Measurements from ENCODE around the gene RASA3.
A peak's percentile ranks its signal among the peaks of the same experiment; 100 is the strongest.
"Not testable (repeated sequence)": the region's sequence is repeated elsewhere in the genome, so short reads cannot be mapped to it uniquely, and the experiment has no call there.

Gene RASA3

DNA sequence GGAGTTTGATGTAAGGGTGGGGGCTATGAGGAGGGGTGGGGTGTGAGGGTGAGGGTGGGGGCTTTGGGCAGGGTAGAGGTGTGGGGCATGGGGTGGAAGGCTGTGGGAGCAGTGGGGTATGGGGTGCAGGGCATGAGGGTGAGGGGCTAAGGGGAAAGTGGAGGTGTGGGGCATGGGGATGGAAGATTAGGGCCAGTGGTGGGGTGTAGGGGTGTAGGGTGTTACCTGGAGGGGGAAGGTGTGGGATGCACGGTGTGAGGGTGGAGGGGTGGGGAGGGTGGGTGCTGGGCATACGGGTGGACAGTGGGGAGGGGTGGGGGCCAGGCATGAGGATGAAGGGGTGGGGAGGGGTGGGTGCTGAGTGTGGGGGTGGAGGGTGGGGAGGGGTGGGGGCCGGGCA, 22.9 kb upstream of the RASA3 start:
- no peak for DNase-seq

DNA sequence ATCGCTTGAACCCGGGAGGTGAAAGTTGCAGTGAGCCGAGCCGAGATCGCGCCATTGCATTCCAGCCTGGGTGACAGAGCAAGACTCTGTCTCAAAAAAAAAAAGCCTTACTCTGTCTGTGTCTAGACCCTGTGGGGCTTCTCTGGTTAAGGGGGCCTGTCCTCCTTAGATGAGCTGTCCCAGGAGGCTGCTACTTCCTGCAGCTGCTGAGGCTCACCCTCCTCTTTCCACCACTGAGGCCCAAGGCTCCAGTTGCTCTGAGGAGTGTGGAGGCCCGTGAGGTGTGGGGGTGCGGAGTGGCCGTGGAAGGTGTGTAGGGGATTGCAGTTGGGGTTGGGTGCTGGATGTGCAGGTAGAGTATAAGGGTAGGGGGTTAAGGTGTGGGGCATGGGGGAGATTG, 22.1 kb upstream of the RASA3 start:
- DNase-seq = no peak

DNA sequence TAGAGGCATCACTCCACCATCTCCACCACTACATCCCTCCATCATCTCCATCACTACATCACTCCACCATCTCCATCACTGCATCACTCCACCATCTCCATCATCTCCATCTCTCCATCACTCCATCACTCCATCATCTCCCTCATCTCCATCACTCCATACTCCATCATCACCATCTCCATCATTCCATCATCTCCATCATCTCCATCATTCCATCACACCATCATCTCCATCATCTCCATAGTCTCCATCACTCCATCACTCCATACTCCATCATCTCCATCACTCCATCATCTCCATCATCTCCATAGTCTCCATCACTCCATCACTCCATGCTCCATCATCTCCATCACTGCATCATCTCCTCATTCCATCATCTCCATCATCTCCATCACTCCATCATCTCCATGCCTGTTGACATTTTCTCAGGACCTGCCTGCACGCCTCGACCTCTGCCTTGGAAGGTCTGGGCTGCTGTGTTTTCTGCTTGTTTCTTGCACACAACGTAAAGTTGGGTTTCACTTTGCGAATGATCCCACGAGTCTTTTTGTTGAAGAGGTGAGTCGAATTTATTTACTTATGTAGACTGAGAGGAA, 21.2 kb upstream of the RASA3 start:
- no peak for DNase-seq

DNA sequence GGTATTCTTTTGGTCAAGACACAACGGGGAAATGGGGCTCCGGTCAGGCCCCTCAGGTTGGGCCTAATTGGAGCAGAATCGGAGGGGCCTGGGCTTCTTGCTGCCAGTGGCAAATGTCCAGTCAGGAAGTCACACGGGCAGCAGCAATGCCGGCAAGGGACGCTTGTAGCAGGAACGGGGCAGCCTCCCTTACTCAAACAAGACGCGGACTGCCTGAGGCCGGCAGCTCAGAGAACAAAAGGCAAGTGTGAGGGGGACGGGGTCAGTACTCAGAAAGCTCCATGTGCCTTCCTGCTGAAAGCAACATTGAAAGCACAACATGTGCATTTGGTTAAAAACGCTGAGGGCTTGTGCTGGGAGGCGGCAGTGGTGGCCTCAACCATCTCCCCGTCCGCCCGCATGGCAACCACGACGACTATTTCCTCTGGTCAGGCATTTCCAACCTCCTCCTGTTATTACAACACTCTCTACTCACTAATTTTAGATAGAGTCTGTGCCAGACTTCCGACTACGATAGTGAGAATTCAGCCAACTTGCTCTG, 20.5 kb upstream of the RASA3 start:
- DNase-seq = no peak

DNA sequence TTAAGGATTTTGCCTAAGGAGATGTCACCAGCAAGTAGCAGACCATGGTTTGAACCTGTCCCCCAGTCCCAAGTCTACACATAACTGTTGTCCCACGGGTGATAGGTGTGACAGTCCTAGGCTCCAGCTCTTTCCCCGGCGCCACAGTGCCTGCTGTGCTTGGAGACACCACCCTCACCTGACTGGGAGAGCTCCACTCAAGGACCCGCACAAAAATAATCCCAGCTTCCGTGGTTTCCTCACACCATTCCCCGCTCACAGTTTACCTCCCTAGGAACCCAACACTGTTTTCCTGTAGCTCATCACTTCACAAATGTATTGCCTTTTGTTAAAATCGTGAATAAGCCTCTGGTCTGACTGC, 19.8 kb upstream of the RASA3 start:
- DNase-seq = no peak

DNA sequence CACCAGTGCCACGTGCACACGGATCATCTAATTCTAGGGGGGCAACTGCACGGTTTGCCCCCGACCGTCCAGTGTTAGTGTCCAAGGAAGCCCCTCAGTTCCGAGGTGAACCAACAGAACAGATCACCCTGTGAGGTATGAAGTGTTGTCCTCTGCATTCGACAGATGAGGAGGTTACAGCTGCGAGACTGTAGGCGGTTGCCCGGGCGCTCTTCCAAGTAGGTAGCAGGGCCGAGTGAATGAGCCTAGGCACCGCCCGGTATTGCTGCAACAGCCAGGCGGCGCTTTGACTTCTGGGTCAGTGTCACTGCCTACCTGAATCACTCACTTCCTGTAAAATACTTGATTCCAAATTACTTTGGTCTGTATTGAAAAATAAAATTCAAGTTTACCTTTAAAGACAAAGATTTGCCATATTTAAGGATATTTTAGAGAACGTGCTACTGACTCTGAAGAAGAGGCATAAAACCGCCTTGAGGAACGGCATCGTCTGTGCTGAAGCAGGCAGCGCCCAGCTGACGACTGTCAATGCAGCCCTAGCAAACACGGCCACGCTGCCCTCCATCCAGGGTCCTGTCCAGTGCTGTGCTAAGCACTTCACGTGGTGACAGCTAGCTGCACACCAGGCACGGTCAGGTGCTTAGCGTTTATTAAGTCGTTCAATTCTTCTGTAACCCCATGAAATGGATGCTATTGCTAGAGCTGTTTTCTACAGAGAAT, 19.3 kb upstream of the RASA3 start:
- peak; percentile 55 to 67 for DNase-seq

DNA sequence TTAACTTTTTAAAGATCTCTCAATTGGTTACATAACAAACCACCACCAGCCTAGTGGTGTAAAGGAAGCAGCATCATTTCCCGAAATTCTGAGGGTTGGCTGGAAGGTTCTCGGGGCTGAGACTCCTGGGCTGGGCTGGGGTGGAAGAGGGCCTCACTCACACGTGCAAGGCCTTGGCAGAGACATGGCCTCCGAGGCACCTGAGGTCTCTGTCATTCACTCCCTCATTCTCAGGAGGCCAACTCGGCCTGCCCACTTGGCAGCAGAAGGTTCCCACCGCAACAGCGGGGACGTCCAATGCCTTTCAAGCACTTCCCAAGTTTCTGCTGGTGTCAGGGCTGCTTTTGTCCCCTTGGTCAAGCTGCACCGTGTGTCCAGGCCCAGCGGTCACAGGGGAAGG, 18.6 kb upstream of the RASA3 start:
- DNase-seq = peak; percentile 67 to 80

DNA sequence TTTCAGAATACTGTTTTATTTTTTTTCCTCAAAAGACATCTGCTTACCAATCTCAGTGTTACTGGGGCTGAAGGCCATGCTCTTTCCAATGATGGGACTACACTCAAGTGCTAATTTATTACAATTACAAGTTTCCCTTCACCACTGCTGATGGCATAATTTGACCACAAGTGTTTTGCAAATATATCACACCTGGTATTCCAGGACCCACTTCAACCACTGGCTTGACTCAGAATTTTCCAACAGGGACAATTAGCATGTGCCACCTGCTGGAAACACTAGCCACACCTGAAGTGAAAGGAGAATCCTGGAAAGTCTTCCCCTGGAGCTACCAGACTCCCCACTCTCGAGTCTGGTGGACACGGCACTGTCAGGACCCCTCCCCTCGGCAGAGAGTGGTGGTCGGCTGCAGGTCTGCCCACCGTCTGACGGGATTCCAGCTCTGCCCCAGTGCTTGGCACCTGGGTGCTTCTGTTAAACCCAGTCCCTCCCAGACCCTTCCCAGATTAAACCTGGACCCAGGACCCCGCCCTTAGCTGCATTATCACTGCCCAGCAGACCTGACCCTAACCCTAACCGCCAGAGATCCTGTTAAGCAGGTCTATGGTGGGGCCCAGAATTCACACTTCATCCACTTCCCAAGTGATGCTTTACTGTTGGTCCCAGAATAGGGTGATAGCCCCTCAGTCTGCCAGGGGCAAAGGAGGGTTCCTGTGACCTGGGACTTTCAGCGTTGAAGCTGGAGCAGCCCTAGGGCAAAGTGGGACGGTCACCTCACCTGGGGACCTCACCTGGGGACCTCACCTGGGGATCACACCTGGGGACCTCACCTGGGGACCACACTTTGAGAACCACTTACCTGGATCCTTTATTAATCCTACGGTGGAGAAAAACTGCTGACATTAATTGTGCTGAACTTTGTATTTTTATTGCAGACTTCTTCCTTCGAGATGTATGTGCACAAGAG, 17.6 kb upstream of the RASA3 start:
- no peak for DNase-seq

DNA sequence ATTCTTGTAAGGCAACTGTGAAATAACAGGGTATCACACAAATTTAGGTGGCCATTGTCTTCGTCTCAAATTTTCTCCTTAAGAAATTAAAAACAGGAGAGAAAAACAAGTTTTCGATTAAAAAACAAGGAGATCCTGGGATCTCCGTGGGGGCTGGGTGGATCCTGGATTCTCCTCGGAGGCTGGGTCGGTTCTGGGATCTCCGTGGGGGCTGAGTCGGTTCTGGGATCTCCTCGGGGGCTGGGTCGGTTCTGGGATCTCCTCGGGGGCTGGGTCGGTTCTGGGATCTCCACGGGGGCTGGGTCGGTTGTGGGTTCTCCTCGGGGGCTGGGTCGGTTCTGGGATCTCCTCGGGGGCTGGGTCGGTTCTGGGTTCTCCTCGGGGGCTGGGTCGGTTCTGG, 16.5 kb upstream of the RASA3 start:
- not testable (repeated sequence) for DNase-seq

DNA sequence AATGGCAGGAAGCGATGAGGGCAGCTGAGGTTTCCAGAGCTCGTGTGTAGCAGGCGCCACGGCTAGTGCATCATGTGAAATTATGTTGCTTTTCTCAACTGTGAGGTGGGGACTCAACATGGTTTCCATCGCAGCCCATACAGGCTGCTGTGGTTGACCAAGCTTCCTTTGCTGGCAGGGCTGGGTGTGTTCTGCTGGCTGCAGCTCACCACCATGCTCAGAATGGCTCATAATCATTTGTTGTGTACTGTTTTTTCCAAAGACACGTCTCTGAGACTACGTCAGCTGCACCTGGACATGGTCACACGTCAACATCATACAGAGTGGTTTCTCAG, 16.1 kb upstream of the RASA3 start:
- DNase-seq = peak; percentile 90 to 93

DNA sequence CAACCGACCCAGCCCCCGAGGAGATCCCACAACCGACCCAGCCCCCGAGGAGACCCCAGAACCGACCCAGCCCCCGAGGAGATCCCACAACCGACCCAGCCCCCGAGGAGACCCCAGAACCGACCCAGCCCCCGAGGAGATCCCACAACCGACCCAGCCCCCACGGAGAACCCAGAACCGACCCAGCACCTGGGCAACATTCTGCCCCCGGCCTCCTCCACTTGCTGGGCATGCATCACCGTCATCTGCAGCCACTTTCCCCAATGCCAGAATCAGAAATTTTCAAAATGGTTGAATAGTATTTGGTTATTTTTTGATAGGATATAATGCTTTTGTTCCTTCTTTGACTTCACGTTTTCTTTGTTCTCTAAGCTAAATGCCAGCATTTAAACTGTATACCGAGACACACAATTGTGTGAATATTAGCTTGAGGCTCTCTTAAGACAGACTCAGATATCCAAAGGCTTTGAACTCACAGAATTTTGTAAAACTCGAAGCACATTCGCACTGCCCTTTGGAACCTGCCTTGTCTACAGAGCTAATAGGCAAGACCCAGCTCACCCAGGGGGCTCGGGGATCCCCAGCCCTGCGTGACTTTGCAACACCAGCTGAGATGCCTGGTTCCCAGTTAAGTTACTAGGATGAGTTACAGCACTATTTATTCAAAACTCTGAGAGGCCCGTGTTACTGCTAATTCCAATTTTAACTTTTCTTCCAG, 15.5 kb upstream of the RASA3 start:
- DNase-seq = no peak

DNA sequence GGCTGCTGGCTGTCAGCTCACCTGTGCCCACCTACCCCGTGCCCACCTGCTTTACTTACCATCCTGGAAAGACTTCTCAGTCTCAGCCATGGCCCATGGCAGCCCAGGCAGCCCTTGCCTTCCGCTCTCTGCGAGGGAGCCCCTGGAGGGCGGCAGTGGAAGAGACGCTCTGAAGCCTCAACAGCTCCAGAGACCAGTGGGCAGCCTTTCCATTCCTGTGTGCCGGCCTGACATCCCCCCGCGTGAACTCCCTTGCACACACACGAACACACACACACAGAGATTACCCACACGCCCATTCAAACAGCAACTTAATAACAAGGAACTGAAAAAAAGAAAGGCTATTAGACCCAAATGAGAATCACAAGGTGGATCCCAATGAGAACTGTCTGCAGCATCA, 14.2 kb upstream of the RASA3 start:
- DNase-seq = no peak

DNA sequence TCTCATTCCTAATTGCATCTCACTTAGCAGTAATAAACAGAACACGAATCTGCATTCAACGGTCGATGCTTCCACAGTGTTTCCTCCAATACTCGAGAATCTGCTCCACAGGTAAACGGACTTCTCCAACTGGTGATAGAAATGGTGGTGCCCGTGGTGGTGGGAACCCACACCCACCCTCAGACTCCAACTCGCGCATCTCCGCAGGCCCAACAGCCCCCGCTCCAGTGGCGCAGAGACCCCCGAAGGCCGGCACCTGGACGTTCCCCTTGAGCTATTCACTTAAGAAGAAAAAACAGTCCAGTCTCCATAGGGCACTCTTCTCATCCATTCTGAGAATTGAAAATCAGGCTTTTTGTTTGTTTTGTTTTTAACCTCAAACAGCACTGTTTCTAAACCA, 13.8 kb upstream of the RASA3 start:
- no peak for DNase-seq

DNA sequence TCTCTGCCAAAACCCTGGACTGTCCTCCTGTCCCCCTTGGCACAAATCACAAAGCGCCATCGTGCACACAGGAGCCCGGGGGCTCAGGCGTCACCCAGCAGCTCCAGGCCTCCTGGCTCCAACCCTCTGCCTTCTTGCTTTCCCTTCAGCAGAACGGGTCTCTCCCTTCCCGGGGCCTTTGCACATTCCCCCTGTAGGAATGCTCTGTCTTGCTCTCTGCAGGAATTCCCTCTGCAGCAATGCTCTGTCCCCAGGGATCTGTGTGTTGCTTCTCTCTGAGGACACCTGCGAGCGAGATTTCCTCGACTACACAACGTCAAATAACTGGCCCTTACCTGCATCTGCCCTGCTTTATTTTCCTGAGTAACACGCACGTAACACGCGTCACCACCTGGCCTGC, 13.3 kb upstream of the RASA3 start:
- no peak for DNase-seq

DNA sequence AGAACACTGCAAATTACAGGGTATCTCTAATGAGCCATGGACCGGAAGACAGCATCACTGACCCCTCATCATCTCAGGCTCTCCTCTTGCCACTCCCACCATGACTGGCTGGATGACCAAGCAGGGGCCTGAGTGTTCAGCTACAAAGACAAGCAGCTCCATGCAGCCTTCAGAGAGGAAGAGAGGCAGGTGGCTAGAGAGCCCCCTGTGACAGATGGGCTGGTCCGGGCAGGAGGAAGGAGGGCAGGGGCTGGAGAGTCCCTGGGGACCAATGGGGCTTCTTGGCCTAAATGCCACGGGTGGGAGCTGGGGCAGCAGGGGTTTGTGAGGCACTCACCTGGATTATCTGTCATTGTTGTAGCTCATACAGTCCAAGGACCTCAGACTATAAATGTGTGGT, 12.8 kb upstream of the RASA3 start:
- no peak for DNase-seq

DNA sequence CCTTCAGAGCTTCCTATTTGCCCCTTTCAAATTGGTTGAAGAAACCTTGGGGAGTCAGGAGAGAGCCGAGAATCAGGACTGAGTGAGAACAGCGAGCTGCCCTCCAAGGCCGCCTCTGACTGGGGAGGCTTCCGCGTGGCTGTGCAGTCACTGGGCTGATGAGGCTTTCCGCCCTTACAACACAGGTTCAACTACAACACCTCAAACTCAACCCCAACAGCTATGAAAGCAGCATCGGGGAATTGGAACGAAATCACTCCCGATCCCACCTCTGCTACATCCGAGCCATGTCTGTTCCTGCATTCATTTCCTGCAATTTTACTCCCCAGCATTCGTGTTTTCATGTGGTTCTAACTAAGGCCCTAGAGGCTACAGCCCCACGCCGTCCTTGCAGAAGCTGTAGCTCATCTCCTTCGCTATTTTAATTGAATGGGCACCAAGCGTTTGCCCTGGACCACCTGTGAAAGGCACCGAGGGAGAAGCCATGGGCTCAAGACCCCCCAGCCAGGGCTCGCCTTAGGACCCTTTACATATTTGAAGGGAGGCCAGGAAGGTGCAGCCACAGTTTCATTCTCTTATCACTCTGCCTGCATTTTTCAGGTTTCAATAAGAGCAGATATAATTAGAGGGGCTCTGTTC, 12.3 kb upstream of the RASA3 start:
- DNase-seq = no peak

DNA sequence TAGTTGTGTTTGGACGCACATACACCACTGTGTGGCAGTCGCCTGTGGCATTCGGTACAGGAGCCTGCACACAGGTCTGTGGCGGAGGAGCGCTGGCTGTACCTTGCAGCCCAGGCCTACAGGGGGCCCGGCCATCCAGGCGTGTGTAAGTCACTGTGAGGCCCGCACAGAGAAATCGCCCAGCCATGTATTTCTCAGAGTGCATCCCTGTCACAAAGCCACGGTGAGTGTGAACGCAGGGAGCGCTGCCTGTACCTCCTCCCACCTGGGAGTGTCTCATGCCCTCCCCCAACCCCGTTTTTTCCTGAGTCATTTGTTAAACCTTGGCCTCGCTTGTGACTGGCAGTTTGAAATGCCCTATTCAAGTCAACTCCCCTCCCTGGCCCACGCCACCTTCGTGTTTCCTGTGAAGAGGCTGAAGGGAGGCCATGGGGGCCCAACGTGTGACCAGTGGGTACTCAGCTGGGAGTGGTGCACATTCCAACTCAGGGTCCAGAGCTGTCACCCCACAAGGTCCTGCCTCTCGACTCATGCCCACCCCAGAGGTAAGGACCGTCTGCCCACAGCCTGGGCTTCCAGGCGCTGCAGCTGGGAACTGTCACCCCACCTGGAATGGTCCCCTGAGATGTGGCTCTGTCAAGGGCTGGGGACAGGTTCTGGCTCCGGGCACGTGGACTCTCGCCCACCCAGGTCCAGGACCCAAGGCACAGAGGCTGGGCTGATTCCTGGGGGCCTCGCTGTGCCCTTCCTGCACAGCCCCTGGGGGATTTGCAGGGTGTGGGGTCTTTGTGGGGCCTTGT, 11.6 kb upstream of the RASA3 start:
- peak; percentile 58 to 65 for DNase-seq

DNA sequence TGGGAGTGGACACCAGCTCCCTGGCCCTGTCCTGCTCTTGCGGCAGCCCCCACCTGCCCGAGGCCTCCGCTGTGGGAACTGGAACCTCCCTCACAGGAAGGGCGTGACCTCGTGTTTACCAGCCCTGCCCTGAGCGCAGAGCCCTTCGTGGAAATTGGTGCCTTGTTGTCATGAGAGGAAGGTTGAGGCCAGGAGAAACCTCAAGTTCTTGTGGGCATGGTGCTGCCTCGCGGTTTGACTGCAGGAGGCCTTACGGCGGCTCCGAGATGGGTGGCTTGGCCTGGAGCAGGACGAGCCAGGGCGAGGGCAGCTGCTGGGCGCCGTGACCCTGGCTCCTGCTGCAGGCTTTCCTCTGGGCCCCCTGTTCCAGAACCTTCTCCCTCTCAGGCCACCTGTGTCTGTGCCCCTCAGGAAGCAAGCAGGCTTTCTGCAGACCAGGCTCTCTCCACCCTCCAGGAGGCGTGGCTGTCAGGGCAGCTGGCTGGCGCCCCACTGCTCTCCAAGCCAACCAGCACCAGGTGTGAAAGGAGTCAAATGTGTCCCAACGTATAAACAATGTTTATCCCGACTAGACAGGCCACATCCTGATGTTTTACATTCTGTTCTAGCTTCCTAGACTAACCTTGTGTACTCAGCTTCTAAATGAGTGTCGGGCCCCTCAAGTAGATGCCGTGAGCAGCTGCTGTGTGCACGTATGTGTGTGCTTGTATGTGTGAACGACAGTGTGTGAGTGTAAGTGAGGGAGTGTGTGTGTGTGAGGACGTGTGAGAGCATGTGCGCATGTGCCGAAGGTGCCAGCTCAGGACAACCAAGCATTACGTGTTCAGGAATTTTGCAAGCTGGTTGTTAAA, 10.4 kb upstream of the RASA3 start:
- peak; percentile 88 to 91 for DNase-seq

DNA sequence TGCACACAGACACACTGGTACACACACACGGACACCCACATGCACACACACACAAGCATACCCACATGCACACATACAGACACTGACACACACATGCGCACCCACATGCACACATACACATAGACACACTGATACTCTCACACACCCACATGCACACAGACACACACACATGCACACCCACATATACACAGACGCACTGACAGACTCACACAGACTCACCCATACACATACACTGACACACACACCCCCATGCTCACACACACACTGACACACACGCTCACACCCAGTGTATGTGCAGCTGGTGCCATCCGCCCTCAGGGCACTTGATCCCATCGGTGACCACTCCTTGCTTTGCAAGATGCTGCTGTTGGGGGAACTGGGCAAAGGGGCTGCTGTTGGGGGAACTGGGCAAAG, 9.7 kb upstream of the RASA3 start:
- no peak for DNase-seq

DNA sequence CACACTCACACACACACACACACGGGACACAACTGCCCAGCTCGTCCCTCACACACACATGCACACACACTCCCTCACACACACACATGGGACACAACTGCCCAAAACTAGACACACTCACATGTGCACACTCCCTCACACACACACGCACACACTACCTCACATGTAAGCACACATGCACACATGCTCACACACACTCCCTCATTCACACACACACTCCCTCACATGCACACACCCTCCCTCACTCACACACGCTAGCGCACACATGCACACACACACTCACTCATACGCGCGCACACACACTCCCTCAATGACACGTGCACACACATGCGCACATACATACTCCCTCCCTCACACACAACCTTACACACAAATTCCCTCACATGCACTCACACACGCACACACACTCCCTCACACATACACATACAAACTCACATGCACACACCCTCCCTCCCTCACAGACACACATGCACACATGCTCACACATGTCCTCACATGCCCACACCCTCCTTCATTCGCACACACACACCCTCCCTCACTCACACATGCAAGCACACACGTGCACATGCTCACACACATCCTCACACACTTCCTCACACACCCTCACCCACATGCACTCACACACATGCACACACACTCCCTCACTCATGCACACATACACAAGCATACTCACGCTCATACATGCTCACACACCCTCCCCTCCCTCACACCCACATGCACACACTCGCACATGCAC, 9.0 kb upstream of the RASA3 start:
- DNase-seq = no peak

Measured in CD4-positive, alpha-beta T cell treated with Interferon alpha-2 for 1 hour (primary cell).